DND-41 (cell line): Measurements from ENCODE around the gene NGRN.
A peak's percentile ranks its signal among the peaks of the same experiment; 100 is the strongest.

ENCODE experiments used
- EZH2 ChIP-seq: IDR thresholded peaks from 3 replicates; pipeline ENCODE4 v1.6.1; 2012; ENCODE audit warnings: borderline replicate concordance, low read depth, mild to moderate bottlenecking, moderate library complexity, low read length, inconsistent platforms; ENCODE audit not compliant: severe bottlenecking
- TF ChIP-seq, protein P1 (sequence below): IDR thresholded peaks from 2 replicates; pipeline ENCODE4 v1.5.1; 2012; ENCODE audit warnings: borderline replicate concordance, low read length, moderate library complexity, mild to moderate bottlenecking; ENCODE audit not compliant: poor library complexity, severe bottlenecking; ENCODE audit errors: extremely low read depth

GRCh38 chr15:90221246-90221900 lies 44.1 kb upstream of the NGRN start:
- TF ChIP-seq, protein P1, sequence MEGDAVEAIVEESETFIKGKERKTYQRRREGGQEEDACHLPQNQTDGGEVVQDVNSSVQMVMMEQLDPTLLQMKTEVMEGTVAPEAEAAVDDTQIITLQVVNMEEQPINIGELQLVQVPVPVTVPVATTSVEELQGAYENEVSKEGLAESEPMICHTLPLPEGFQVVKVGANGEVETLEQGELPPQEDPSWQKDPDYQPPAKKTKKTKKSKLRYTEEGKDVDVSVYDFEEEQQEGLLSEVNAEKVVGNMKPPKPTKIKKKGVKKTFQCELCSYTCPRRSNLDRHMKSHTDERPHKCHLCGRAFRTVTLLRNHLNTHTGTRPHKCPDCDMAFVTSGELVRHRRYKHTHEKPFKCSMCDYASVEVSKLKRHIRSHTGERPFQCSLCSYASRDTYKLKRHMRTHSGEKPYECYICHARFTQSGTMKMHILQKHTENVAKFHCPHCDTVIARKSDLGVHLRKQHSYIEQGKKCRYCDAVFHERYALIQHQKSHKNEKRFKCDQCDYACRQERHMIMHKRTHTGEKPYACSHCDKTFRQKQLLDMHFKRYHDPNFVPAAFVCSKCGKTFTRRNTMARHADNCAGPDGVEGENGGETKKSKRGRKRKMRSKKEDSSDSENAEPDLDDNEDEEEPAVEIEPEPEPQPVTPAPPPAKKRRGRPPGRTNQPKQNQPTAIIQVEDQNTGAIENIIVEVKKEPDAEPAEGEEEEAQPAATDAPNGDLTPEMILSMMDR = peak; percentile 62
- TF ChIP-seq EZH2 = no peak
